ENCODE data around the gene MYO16.

Gene MYO16

DNA sequence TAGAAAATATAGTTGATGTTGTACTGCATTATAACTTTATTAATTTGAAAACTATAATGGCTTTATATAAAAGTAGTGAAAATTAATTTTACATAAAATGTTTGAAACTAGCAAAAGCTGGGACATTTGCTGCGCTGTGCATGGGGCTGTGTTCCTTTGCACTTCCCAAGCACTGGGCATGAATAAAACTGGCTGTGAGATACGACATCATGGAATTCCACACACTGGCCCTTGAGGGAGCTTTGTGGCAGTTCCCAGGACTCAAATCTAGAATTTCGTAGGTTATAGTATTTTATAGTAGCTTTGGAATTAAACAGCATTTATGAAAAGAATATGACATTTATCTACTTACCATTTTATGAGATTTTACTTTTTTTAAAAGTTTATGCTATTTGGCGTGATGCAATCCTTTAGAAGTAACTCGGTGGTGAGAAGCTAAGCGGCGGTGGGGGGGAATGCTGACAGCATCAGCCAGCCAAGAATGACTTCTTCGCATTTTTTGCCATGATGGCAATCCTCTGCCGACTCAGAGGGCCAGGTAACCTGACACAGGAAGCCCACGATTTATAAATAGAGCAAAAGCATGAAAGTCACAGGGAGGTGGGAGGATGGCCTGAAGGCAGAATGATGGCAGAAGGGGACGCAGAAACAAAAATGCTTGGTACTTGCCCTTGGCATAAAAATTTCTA lies 553.5 kb downstream of the MYO16 start:
- no peak overlapping the region for H3K4me3 ChIP-seq (ENCODE audit: low read length)
- TF ChIP-seq ZNF274 (IDR thresholded peaks at IDR 0.05; ENCODE audit: low read depth, low read length), result no peak

DNA sequence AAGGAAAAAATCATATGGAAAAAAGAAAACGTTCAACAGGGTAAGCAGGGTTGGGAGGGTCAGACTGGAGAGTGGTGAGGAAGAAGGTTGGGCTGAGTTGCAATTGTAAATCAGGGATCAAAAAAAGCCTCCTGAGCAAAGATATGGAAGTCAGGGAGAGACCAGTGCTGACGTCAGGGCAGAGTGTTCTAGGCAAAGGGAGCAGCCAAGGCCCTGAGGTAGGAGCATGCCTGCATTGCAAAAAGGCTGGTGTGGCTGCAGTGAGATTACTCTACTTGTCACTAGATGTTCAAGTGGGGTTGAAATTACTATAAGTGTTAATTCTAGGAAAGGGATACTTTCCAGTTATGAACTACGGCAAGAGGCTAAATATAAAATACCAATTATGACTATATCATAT lies 562.0 kb downstream of the MYO16 start:
- no peak overlapping the region for H3K4me3 ChIP-seq (ENCODE audit: low read length)
- TF ChIP-seq ZNF274 (IDR thresholded peaks at IDR 0.05; ENCODE audit: low read depth, low read length), result no peak

DNA sequence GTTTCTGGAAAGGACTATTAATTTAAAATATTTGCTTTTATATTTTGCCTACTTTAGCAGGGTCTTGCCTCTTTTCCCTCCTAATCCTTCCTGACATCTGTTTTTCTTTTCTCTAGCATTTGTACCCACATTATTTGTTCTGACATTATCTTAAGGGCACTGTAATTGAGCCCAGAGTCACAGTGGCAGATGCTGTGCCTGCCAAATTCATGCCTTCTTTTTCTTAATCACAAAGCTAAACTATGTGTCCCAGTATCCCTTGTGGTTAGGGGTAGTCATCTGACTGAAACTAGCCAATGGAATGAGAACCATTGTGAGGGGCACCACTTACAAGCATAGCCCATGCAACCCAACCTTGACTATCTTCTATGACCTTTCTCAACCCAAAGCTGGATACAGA lies 562.9 kb downstream of the MYO16 start:
- H3K4me3 ChIP-seq (ENCODE audit: low read length), result no peak overlapping the region
- TF ChIP-seq ZNF274 (IDR thresholded peaks at IDR 0.05; ENCODE audit: low read depth, low read length), result no peak

DNA sequence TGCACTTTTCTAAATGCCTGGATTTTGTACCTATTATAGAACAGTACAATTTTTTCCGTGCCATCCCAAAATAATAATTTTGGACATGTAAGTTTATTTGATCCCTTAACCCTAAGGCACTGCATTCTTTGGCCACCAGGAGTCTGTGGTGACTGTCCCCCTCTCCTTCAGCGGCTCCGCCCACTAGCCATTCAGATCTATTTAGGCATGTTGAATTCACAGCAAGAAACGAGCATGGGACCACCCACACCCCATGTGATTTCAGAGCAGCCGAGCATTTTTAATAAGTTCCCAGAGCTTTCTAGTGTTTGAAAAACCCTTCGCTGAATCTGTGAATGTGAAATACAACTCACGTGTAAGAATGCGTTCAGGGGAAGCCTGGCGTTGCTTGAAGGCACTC lies 567.5 kb downstream of the MYO16 start:
- no peak overlapping the region for H3K4me3 ChIP-seq (ENCODE audit: low read length)
- no peak for TF ChIP-seq ZNF274 (IDR thresholded peaks at IDR 0.05; ENCODE audit: low read depth, low read length)

DNA sequence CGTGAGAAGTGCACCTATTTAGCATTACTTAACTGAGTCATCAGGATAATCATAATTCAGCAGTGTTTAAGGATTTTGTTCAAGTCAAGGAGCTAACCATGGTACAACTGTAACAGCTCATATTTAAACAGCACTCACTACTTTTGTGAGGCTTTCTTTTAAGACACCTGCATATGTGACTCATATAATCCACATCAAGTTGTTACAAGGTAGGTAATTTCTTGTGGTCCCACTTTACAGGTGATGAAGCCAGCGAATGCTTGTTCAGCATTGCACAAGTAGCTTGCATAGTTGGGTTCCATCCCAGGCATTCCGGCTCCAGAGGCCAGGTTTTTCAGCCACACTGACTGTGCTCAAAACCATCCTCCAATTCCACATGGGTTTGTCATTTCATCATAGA lies 569.2 kb downstream of the MYO16 start:
- no peak for TF ChIP-seq ZNF274 (IDR thresholded peaks at IDR 0.05; ENCODE audit: low read depth, low read length)
- no peak overlapping the region for H3K4me3 ChIP-seq (ENCODE audit: low read length)

DNA sequence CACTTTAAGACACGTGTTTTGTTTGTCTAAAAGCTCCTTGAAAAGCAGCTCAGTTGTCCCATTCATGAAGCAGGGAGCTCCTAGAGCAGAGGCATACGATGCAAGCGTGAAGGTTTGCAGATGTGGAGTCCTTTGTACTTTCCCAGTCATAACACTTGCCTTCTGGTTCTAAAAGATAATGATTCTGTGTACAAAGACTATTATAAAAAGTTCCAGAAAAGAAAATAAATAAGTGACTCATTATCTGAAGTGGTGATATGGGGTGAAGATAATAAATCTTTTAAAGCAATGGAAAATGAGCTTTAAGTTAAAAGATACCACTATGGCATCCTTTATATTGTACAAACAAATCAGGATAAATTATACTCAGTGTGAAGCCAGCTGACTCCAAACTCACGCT lies 569.9 kb downstream of the MYO16 start:
- TF ChIP-seq ZNF274 (IDR thresholded peaks at IDR 0.05; ENCODE audit: low read depth, low read length), result no peak
- no peak overlapping the region for H3K4me3 ChIP-seq (ENCODE audit: low read length)

DNA sequence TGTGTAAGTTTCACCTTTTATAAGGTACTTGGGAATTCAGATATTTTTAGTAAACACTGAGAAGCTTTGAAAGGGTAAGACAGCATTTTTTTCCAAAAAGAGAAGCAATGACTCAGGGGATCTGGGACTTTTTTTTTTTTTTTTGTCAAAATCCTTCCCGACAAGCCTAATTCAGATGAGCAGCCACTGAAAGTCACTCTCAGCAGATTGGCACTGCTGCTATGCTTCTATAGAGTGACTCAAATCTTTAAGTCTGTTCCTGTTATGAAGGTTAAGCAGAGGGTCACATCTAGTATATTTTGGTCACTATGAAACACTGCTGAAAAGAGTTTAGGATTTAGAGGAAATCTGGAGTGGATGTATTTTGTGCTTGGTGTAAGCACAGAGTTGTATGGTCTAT lies 571.1 kb downstream of the MYO16 start:
- H3K4me3 ChIP-seq (ENCODE audit: low read length), result no peak overlapping the region
- no peak for TF ChIP-seq ZNF274 (IDR thresholded peaks at IDR 0.05; ENCODE audit: low read depth, low read length)

DNA sequence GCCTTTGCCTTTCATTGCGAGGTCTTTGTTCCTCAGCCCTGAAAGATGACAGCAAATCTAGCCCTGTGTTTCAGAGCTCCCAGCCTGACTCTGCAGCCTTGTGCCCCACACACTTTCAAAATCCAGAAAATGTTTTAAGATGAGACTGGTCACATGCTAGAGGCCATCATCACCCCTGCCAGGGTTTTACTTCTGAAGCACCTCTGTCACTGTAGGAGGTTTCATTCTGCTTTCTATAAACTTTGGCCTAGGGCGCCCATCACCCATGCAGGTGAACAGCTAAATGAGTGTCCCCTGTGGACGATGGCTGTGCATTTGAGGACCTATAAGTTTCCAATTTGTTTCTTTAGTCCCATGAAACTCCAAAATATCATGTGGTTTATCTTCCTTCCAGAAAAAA lies 574.2 kb downstream of the MYO16 start:
- TF ChIP-seq ZNF274 (IDR thresholded peaks at IDR 0.05; ENCODE audit: low read depth, low read length), result no peak
- H3K4me3 ChIP-seq (ENCODE audit: low read length), result no peak overlapping the region

DNA sequence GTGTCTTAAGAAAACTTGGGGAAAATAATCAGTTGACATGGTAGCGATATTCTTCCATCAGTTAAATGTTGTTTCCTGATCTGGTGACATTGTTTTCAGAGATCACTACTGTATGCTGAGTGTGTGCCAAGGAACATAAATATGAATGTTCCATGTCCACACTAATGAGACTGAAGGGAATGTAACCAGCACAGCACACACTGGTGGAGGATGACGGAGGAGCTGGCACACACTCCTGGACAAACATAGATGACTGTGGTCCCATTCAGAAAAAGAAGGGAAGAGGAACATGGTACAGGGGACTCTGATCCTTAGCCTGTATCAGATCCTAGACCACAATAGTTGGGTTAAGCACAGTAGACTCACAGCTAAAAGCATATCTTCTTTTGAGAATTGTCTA lies 574.8 kb downstream of the MYO16 start:
- no peak for TF ChIP-seq ZNF274 (IDR thresholded peaks at IDR 0.05; ENCODE audit: low read depth, low read length)
- H3K4me3 ChIP-seq (ENCODE audit: low read length), result no peak overlapping the region

DNA sequence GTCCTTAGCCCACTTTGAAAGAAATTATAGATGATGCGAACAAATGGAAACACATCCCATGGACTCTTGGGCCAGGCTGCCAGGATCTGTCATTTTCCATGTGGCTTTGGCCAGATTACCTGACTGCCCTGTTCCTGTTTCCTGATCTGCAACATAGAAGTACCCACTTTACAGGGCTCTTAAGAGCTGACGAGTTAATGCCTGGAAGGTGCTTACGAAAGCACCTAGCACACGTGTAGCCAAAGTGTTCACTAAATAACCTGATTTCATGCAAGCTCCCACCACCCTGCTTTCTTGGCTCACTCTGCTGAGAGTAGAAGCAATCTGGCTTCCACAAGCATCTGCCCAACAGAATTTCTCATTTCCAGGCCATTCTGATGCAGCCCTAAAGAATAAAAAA lies 575.2 kb downstream of the MYO16 start:
- H3K4me3 ChIP-seq (ENCODE audit: low read length), result no peak overlapping the region
- no peak for TF ChIP-seq ZNF274 (IDR thresholded peaks at IDR 0.05; ENCODE audit: low read depth, low read length)

DNA sequence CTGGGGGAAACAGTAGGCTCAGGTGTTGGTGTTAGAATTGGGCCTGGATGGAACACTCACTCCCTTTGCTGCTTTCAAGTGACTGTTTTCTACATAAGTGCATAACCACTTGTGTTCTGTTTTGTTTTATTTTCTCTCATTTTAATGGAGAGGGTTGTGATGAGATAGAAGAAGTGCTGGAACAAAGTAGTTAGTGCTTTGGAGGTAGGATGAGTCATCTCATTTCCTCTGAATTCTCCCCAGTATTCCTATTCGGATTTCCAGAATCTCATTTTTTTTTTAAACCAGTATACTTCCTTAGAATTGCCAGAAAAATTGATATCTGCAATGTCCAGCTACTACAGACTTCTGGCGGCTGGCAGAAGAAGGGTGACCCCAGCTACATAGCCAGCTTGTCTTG lies 575.9 kb downstream of the MYO16 start:
- H3K4me3 ChIP-seq (ENCODE audit: low read length), result no peak overlapping the region
- no peak for TF ChIP-seq ZNF274 (IDR thresholded peaks at IDR 0.05; ENCODE audit: low read depth, low read length)

DNA sequence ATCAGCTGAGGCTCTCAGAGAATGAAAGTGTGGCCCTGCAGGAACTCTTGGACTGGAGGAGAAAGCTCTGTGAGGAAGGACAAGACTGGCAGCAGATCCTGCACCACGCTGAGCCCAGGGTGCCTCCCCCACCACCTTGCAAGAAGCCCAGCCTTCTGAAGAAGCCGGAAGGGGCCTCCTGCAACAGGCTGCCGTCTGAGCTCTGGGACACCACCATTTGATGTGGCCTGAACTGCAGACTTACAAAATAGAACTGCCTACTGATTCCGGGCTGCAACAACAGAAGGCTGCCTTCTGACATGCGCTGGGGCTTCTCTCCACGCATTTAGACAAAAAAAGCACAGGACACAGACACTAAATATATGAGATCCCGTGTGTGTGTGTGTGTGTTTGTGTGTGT lies 577.2 kb downstream of the MYO16 start:
- TF ChIP-seq ZNF274 (IDR thresholded peaks at IDR 0.05; ENCODE audit: low read depth, low read length), result no peak
- H3K4me3 ChIP-seq (ENCODE audit: low read length), result no peak overlapping the region

DNA sequence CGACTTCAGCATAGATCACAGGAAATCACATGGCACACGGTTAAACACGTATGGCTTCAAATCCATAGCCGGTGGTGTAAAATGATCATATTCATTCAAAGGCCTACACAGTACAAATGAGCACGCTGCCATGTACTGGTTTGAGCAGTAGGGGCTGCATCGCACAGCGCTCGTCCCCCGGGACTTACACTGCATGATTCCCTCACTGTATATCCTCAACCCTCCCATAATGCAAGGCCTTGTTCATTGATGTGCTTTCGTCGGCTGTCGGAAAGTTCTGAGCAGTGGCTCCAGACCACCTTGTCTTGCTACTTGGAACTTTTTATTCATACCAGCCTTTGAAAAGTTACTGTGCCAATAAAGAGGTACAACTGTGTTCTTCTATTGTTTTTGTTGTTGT lies 578.2 kb downstream of the MYO16 start:
- no peak for TF ChIP-seq ZNF274 (IDR thresholded peaks at IDR 0.05; ENCODE audit: low read depth, low read length)
- H3K4me3 ChIP-seq (ENCODE audit: low read length), result no peak overlapping the region

DNA sequence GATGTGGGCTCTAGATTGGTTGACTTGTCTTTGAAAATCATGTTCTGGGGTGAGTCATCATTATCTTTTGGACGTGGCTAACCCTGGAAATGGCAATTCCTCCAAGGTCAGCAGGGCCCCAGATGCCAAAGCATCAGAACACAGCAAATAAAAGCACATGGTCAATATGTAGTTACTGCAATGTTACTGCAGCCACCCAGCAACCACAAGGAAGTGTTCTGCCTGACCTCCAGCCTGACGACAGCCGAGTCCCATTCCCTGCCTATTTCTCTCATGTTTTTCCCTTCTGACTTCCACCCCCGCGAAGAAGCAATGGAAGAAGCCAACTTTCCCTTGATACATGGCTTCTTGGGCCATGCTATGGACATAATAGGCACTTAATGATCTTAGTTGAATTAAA lies 579.1 kb downstream of the MYO16 start:
- no peak for TF ChIP-seq ZNF274 (IDR thresholded peaks at IDR 0.05; ENCODE audit: low read depth, low read length)
- H3K4me3 ChIP-seq (ENCODE audit: low read length), result no peak overlapping the region

DNA sequence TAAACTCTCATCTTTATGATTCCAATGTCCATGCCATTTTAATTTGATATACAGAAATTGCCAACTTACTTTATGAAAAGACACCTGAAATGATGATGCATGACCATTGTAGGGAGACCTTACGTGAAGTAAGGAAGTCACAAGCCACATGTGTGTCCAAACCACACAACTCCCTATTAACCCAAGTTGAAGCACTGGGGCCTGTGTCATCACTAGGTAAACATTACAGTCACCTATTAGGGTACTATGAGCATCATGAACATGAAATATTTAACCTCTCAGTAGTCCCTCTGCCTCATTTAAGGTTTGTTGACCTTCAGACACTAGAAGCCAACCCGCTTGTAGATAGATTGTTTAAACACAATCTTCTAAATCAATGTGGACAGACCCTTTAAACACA lies 580.1 kb downstream of the MYO16 start:
- H3K4me3 ChIP-seq (ENCODE audit: low read length), result no peak overlapping the region
- no peak for TF ChIP-seq ZNF274 (IDR thresholded peaks at IDR 0.05; ENCODE audit: low read depth, low read length)

DNA sequence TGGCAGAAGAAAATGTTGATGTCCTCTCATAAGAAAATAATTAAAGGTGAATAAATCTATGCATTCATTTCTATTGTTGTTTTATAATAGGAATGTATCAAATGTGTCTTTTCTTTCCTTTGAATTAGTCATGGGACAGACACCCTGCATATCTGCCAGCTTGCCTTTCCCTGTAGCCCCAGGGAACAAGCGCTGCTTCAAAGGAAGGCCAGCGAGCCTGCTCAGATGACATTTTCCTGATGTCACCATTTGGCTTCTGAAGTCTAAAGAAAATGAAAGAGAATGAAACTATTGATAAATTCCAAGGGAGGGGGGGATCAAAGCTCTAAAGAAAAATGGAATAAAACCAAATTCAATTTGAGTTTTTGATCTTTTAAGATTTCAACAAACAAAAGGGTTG lies 582.2 kb downstream of the MYO16 start:
- H3K4me3 ChIP-seq (ENCODE audit: low read length), result no peak overlapping the region
- no peak for TF ChIP-seq ZNF274 (IDR thresholded peaks at IDR 0.05; ENCODE audit: low read depth, low read length)

Measured in GM08714 (cell line).